ENCODE data around the gene TANC1.
"Not testable (repeated sequence)": the region's sequence is repeated elsewhere in the genome, so short reads cannot be mapped to it uniquely, and the experiment has no call there.

Gene TANC1

GRCh38 chr2:159086826-159087225 is 118.4 kb downstream of the TANC1 start:
- no peak for DNase-seq

GRCh38 chr2:159088906-159089305 is 120.5 kb downstream of the TANC1 start:
- DNase-seq: no peak

GRCh38 chr2:159089543-159089942 is 121.1 kb downstream of the TANC1 start:
- DNase-seq: peak in 4 of 51 donors; percentile 21 to 25 (median 22)

GRCh38 chr2:159090514-159091201 is 122.2 kb downstream of the TANC1 start:
- DNase-seq: no peak

- no peak for DNase-seq
These were observed 122.9 kb downstream of the TANC1 start for GRCh38 chr2:159091381-159091780.

GRCh38 chr2:159091976-159092375 is 123.5 kb downstream of the TANC1 start:
- DNase-seq: no peak

GRCh38 chr2:159093497-159093896 is 125.1 kb downstream of the TANC1 start:
- no peak for DNase-seq

GRCh38 chr2:159094173-159094737 is 125.8 kb downstream of the TANC1 start:
- peak in 5 of 51 donors; percentile 10 to 26 (median 17) for DNase-seq

- no peak for DNase-seq
These were observed 127.4 kb downstream of the TANC1 start for GRCh38 chr2:159095813-159096212.

GRCh38 chr2:159096302-159096855 is 127.9 kb downstream of the TANC1 start:
- DNase-seq: not testable (repeated sequence)

- no peak for DNase-seq
These were observed 128.5 kb downstream of the TANC1 start for GRCh38 chr2:159096901-159097300.

- no peak for DNase-seq
These were observed 129.9 kb downstream of the TANC1 start for GRCh38 chr2:159098361-159098760.

- DNase-seq: no peak
These were observed 130.5 kb downstream of the TANC1 start for GRCh38 chr2:159098921-159099411.

- DNase-seq: peak in 14 of 51 donors; percentile 9 to 53 (median 18)
These were observed 133.5 kb downstream of the TANC1 start for GRCh38 chr2:159101755-159102489.

GRCh38 chr2:159103411-159103810 is 135.0 kb downstream of the TANC1 start:
- no peak for DNase-seq

GRCh38 chr2:159106109-159106508 is 137.7 kb downstream of the TANC1 start:
- DNase-seq: no peak

- peak in 1 of 51 donors; percentile 14 for DNase-seq
These were observed 139.9 kb downstream of the TANC1 start for GRCh38 chr2:159108181-159108893.

GRCh38 chr2:159109517-159109916 is 141.1 kb downstream of the TANC1 start:
- DNase-seq: no peak

GRCh38 chr2:159110784-159111183 is 142.3 kb downstream of the TANC1 start:
- DNase-seq: no peak

- peak in 29 of 51 donors; percentile 8 to 66 (median 40) for DNase-seq
These were observed 143.0 kb downstream of the TANC1 start for GRCh38 chr2:159111346-159111927.

GRCh38 chr2:159114835-159115234 is 146.4 kb downstream of the TANC1 start:
- no peak for DNase-seq

Data from hypothalamus (tissue), 51 donors.